ENCODE data around the gene DROSHA.

DNA sequence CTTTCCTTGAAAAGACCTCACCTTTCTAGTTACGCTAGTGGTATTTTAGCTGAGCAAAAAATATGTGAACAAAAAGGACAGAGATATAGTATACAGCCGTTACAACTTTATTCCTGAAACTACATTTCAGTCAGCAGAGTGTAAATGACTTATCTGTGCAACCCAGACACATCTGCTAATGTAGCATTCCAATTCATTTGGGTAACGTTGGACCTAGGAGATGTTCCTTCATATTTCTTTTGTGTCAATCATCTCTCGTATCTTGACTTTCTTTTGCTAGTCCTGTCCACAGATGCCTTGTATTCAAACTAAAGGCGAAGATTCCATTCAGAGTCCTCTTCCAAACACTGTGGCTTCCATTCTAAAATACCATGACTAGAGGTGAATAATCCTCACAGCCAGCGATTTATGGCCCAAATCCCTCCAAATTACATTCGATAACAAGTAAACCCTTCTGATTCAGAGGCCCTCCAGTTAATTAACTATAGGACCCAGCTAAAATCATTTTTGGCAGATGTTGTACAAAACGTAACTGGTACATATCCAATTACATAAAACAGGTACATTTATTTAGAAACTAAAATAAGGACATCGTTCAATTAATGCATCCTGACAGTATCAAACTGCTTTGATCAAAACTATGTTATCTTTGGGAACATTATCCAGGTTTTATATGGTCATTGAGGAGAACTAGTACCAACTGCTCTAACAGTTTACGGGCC is 155.7 kb downstream of the DROSHA start:
- TF ChIP-seq, protein P1, sequence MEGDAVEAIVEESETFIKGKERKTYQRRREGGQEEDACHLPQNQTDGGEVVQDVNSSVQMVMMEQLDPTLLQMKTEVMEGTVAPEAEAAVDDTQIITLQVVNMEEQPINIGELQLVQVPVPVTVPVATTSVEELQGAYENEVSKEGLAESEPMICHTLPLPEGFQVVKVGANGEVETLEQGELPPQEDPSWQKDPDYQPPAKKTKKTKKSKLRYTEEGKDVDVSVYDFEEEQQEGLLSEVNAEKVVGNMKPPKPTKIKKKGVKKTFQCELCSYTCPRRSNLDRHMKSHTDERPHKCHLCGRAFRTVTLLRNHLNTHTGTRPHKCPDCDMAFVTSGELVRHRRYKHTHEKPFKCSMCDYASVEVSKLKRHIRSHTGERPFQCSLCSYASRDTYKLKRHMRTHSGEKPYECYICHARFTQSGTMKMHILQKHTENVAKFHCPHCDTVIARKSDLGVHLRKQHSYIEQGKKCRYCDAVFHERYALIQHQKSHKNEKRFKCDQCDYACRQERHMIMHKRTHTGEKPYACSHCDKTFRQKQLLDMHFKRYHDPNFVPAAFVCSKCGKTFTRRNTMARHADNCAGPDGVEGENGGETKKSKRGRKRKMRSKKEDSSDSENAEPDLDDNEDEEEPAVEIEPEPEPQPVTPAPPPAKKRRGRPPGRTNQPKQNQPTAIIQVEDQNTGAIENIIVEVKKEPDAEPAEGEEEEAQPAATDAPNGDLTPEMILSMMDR (IDR thresholded peaks at IDR 0.05 in 2 of 3, conservative IDR thresholded peaks at IDR 0.05 in 1 of 3; ENCODE audit: borderline replicate concordance in 1 of 3, insufficient read depth in 1 of 3, low read depth in 2 of 3, low read length in 2 of 3): no peak
- TF ChIP-seq SIN3A (IDR thresholded peaks at IDR 0.05; ENCODE audit: low read depth) (no peak), ELF1 (IDR thresholded peaks at IDR 0.05; ENCODE audit: borderline replicate concordance, low read depth) (no peak), EZH2 (IDR thresholded peaks at IDR 0.05) (no peak), POLR2A (IDR thresholded peaks at IDR 0.05; ENCODE audit: borderline replicate concordance, extremely low read depth, insufficient read depth, insufficient read length) (no peak), JUND (IDR thresholded peaks at IDR 0.05) (no peak), CEBPB (IDR thresholded peaks at IDR 0.05; ENCODE audit: low read depth) (no peak), TCF7L2 (IDR thresholded peaks at IDR 0.05; ENCODE audit: borderline replicate concordance, extremely low read depth, insufficient read depth, insufficient read length) (no peak), POLR2AphosphoS5 (IDR thresholded peaks at IDR 0.05; ENCODE audit: low read depth, low read length) (no peak), YY1 (IDR thresholded peaks at IDR 0.05; ENCODE audit: extremely low read depth, insufficient replicate concordance, low read depth, low read length) (no peak)
- TF ChIP-seq, protein P2, sequence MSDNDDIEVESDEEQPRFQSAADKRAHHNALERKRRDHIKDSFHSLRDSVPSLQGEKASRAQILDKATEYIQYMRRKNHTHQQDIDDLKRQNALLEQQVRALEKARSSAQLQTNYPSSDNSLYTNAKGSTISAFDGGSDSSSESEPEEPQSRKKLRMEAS (IDR thresholded peaks at IDR 0.05): no peak
- TF ChIP-seq, protein P3, sequence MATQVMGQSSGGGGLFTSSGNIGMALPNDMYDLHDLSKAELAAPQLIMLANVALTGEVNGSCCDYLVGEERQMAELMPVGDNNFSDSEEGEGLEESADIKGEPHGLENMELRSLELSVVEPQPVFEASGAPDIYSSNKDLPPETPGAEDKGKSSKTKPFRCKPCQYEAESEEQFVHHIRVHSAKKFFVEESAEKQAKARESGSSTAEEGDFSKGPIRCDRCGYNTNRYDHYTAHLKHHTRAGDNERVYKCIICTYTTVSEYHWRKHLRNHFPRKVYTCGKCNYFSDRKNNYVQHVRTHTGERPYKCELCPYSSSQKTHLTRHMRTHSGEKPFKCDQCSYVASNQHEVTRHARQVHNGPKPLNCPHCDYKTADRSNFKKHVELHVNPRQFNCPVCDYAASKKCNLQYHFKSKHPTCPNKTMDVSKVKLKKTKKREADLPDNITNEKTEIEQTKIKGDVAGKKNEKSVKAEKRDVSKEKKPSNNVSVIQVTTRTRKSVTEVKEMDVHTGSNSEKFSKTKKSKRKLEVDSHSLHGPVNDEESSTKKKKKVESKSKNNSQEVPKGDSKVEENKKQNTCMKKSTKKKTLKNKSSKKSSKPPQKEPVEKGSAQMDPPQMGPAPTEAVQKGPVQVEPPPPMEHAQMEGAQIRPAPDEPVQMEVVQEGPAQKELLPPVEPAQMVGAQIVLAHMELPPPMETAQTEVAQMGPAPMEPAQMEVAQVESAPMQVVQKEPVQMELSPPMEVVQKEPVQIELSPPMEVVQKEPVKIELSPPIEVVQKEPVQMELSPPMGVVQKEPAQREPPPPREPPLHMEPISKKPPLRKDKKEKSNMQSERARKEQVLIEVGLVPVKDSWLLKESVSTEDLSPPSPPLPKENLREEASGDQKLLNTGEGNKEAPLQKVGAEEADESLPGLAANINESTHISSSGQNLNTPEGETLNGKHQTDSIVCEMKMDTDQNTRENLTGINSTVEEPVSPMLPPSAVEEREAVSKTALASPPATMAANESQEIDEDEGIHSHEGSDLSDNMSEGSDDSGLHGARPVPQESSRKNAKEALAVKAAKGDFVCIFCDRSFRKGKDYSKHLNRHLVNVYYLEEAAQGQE (IDR thresholded peaks at IDR 0.05; ENCODE audit: low read depth): no peak
